IPS DF 4.7 (cell line): ENCODE results near the gene ST3GAL6.

Experiments
- DNase-seq: peaks from one replicate; pipeline ENCODE4 v3.0.0-alpha.2; 2013; ENCODE audit warnings: low spot score; ENCODE audit errors: extremely low read depth

ST3GAL6 gene

DNA sequence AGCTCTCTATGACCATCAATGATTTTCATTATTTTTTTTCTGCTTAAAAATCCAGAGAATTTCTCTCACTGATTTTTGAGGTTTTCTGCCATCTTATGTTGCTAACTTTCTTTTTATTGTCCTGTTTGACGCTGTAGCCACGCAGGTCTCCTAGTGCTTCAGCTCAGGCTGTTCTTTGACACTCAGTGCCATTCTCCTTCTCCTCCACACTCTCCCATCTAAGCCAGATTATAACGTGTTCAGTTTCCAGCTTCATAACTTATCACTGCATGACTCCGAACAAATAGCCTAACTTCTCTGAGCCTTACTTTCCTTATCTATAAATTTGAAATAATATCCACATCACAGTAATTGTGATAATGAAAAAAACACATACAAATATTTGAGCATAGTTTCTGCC is 22.8 kb upstream of the ST3GAL6 start:
- DNase-seq: no peak

GRCh38 chr3:98741121-98741716 is 21.9 kb upstream of the ST3GAL6 start:
- no peak for DNase-seq

- DNase-seq: no peak
Measured at GRCh38 chr3:98743071-98743470, 20.1 kb upstream of the ST3GAL6 start.

DNA sequence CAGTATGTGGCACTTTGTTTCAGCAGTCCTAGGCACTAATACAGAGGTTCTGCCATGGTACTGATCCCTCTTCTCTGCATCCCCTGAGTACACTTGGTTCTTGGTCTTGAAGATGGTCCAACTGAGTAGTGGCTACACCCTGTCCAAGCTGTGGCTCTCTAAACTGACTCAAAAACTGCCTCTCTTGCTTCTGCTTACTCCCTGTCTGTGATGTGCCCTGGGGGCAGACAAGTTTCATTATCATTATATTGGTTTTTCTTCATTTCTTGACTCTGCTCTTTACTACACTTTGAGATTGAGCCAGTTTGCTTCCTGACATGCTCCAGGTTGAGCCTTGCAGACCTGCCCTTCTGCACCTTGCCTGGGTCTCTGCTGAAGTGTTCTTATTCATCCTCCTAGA is 18.9 kb upstream of the ST3GAL6 start:
- DNase-seq: no peak

DNA sequence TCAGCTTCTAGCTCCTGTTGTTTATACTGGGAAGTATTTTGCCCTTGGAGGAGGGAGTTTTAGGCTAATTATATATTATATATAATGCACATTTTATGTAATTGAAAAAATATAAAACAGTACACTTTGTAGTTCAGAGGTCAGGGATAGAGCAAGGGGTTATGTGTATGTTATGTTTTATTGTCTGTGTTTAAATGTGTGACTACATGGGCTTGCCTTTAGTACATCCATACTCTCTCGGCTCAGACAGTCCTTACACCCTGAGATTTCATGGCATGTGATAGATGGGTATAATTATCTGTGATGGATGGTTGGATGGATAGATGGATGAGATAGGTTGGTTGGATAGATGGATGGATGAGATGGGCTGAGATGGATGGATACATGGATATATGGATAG is 17.4 kb upstream of the ST3GAL6 start:
- DNase-seq: no peak

DNA sequence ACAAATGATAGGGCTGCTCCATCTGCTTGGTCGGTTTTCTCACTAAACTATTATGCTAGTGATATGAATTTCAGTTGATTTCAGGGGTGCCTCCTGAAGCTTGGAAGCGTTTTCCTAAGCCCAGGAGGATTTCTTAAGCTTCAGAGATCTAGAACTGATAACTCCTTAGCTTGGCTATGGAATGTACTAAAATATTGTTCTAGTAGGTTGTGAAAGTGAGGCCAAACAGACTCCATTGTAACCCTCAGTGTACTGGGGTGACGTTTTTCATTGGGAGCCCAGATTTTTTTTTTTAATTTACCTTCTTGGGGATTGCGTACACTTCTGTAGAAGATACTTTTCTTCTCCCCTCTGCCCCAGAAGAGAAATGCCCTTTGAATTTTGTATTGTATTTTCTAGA is 17.0 kb upstream of the ST3GAL6 start:
- no peak for DNase-seq

- no peak for DNase-seq
Measured at GRCh38 chr3:98746882-98747281, 16.3 kb upstream of the ST3GAL6 start.

DNA sequence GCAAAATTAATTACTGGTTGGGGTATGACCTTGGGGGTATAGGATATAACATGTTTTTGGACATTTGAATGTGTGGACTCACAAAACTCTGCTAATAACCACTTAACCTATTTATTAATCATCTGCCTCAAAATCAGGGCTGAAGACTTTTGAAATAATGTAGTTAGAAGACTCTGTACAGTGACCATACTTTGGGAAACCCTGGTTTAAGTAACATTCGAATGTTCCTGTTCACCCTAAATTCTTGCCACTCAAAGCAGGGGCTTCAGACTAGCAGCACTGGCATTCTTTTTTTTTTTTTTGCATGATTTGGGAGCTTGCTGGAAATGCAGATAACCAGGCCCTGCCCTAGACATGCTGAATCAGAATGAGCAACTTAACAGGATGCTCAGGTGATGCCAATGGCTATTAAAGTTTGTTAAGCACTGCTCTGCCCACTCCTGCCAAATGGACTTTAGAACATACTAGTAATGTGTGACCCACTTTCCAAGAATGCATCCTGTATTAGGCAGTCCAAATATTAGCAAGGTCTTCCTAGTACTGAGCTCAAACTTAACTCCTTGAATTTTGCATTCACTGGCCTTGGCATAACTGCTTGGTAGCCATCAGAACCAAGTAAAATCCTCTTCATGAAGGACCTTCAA is 12.7 kb upstream of the ST3GAL6 start:
- no peak for DNase-seq

GRCh38 chr3:98754483-98754882 is 8.7 kb upstream of the ST3GAL6 start:
- DNase-seq: no peak

GRCh38 chr3:98755601-98756000 is 7.5 kb upstream of the ST3GAL6 start:
- DNase-seq: no peak

GRCh38 chr3:98759629-98760028 is 3.5 kb upstream of the ST3GAL6 start:
- DNase-seq: no peak

GRCh38 chr3:98761643-98762229 is 1.4 kb upstream of the ST3GAL6 start:
- no peak for DNase-seq

DNA sequence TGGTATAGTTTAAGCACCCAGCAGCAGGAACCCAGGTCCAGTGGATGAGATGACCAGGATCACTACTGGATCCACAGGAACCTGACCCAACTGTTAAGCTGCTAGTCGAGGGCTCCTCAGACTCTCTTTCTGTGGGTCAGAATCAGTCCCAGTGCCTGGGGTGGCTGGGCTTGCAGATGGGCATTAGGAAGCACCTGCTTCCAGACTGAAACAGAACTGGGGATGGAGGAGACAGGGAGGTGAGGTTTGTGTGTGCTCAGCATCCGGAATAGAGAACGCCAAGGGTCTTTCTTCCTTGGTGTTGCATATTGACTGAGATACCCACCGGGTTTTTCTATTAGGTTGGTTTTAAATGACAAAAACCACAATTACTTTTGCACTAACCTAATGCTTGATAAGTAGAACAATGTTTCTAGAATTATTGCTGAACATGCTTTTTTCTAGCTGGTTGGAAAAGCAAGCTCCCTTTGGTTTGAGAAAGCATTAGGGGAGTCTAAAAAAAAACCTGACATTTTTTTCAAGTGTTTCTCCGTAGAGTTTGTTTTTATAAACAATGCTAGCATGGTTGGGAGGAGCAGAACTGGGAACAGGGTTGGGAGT is 779 bp downstream of the ST3GAL6 start:
- no peak for DNase-seq

DNA sequence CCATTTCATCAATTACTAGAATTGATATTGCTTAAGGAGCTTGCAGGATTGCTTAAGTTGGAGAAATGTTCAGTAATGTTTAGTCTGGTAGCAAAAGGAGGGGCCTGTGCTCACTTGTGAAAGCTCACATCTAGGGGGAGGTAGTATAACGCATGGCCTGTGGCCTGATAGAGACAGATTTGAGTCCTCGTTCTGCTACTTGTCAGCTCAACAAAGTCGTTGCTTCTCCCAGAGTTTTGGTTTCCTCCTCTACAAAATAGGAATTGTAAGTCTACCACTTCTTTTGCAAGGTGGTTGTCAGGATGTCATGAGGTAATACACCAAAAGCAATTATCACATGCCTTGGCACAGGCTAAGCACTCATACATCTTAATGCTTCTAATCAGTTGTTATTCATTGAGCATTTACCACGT is 1.3 kb downstream of the ST3GAL6 start:
- no peak for DNase-seq

DNA sequence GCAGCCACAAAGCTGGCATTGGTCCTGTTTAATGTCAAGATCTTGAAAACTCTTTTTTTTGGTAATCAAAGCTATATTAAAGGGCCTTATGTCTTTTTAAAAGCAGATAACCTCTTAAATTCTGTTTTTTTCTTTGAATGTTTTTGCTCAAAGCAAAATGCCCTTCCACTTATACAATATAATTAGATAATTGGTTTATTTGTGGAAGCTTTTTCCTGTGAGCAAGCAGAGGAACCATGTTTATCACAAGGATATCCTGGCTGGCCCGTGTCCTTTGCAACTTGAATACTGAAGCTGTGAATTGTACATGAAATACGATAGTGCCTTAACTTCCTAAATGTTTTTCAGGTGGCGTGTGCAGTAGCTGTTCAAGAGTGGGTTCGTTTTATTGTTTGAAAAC is 2.6 kb downstream of the ST3GAL6 start:
- no peak for DNase-seq

DNA sequence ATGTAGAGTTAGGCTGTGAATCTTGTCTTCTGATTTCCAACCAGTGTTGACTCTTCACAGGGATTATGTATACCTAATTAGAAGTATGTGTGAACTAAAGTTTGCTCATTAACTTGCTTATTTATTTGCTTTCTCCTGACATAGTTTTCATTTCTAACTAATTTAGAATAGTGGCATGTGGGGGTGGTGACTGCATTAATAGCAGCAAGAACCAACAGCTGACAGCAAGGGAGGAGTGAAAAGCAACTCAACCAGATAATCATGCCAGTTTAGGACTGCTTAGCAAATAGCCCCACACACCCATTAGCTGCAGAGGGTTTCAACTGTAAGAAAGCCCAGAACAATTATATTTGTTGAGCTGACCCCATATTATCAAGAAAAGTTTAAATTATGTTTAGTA is 3.8 kb downstream of the ST3GAL6 start:
- DNase-seq: no peak

GRCh38 chr3:98768961-98769360 is 5.8 kb downstream of the ST3GAL6 start:
- DNase-seq: no peak

DNA sequence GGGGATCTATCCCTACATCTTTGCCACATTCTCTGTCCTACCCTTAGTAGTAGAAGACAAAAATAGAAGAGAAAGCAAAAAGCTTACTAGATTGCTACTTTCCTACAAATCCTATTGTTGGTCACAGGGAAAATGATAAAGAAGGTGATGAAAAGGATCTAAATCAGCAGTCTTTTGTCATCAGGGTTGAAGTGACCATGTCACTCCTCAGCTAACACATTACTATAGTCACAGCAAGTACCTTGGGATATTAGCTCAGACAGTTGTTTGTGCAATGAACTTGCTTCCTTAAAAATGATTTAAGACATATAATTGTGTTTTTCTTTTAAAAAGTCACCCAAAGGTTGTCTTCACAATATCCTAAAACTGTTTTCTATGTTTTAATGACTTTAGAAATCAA is 6.3 kb downstream of the ST3GAL6 start:
- no peak for DNase-seq

- DNase-seq: no peak
Measured at GRCh38 chr3:98770261-98771039, 7.3 kb downstream of the ST3GAL6 start.

DNA sequence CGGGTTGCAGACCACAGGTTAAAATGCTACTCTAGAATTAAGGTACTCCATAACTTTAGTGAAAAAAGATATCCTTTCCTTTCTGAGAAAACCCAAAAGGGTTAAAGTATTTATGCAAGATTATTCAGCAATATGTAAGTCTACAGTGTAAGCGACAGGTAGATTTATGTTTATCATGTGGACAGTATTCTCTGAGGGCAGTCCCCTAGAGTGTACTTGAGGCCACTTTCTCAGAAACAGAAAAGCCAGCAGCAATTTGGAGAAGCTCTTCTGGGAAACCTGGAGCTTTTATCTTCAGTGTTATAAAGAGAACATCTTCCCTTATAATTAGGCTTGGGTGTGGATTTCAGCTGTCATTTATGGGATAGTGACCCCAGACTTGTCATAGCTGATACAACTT is 8.9 kb downstream of the ST3GAL6 start:
- DNase-seq: no peak

- DNase-seq: no peak
Measured at GRCh38 chr3:98775459-98776139, 12.5 kb downstream of the ST3GAL6 start.

GRCh38 chr3:98776140-98776493 is 13.0 kb downstream of the ST3GAL6 start:
- no peak for DNase-seq
